Mucosa of stomach (tissue), 1 donor: Measurements from ENCODE around the gene GPATCH8.

Experiments used
- H3K27me3 ChIP-seq: one replicate; pipeline ENCODE4 v1.7.0; 2013; ENCODE audit warnings: mild to moderate bottlenecking, low read length; ENCODE audit not compliant: control insufficient read depth, insufficient read depth
- H3K36me3 ChIP-seq: one replicate; pipeline ENCODE4 v1.7.0; 2013; ENCODE audit warnings: low read length; ENCODE audit not compliant: control insufficient read depth, insufficient read depth
- H3K4me1 ChIP-seq: one replicate; pipeline ENCODE4 v1.7.0; 2013; ENCODE audit warnings: mild to moderate bottlenecking, low read length; ENCODE audit not compliant: control insufficient read depth, insufficient read depth
- H3K4me3 ChIP-seq: one replicate; pipeline ENCODE4 v1.7.0; 2013; ENCODE audit warnings: low read length
- H3K9ac ChIP-seq: one replicate; pipeline ENCODE4 v1.7.0; 2013; ENCODE audit warnings: mild to moderate bottlenecking, low read length, moderate library complexity
- H3K9me3 ChIP-seq: one replicate; pipeline ENCODE4 v1.7.0; 2013; ENCODE audit warnings: mild to moderate bottlenecking, low read length, moderate library complexity; ENCODE audit not compliant: control insufficient read depth
- donor health status: Pancreatic carcinoma.

The GPATCH8 gene

DNA sequence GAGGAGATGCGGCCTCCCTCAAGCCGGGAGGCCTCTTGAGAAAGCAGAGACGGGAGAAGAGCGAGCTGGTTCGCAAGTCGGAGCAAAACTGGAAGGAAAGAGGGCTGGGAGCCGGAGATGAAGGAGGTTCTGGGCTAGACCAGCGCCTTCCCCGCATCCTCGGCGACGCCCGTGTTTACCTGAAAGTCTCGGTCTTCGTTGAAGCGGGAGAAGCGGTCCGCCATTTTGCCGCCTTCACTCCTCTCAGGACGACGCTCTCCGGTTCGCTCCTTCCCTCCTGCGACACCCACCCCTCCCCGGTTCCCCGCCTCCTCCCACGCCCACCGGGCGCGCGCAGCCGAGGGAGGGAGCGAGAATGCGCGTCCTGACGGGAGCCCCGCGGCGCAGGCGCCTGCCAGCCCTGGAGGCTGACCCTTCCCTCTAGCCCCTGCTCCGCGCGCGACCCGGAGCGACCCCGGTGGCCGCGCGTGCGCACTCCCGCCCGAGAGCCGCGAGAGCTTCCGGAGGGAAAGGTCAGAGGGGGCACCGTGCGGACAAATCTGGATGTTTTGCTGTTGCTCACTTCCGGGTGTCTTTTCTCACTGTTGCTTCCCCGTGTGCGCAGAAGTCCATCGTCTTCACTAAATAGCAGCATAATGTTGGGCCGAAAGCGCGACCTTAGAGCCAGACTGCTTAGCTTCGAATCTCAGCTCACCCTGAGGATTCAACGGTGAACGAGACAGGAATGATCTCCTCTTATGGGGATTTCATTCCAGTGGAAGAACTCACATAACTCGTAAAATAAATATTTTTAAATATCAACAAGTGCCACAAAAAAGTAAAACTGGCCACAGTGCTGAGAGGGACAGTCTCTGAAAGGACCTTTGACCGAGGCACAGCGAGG, at the start of gene GPATCH8:
Gene GPATCH8 (minus strand): TSS at position 260 of the 883 bp plus-strand sequence. CDS start 36 bp downstream, at position 224.
- Histone ChIP-seq H3K4me1 (peaks cover 7% of the 10 kb centered on the region), H3K9ac (peak within 1 kb of the TSS; percentile 88), H3K27me3 (peaks cover 4% of the 10 kb centered on the region), H3K36me3 (no peaks in the 10 kb centered on the region), H3K4me3 (peak within 1 kb of the TSS; percentile 52), H3K9me3 (no peaks in the 10 kb centered on the region)

DNA sequence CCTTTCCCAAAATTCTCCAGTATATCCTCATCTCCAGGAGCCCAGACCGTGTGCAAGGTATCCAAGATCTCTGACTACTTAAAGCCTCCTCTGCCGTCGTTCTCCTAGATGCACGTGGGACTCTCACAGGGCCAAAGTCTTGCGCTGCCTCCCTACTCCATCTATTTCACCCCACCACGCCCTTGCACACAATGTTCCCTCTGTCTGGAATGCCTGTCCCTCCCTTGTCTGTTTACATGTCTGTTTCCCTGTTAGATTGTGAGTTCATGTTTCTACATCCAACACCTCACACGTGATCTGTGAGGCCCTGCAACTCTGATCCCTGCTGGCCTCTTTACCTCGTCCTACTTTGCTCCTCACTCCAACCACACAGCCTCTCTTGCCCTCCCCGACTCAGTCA, 49.2 kb upstream of the GPATCH8 start:
- Histone ChIP-seq H3K9ac (no peak overlapping the region), H3K4me1 (peaks cover 17% of the 10 kb centered on the region), H3K36me3 (no peaks in the 10 kb centered on the region), H3K9me3 (no peaks in the 10 kb centered on the region), H3K27me3 (peaks cover 23% of the 10 kb centered on the region), H3K4me3 (no peak overlapping the region)

DNA sequence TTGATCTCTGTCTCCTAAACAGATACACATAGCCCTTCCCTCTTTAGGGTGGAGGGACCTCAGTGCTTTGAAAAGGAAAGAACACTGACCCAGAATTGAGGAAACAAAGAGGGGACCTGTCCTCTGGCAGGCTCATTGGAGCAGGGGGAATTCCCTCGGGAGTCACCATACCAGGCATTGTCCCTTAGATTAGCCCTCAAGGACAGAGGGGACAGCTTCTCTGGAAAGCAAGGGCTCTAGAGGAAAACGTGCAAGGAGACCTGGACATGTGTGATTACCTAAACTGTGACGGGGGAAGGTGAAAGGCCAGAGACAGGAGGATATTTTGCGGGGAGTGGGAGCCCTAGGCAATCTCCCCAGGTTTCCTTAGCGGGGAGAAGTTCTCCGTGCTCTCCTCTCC, 46.5 kb upstream of the GPATCH8 start:
- Histone ChIP-seq H3K4me1 (peaks cover 8% of the 10 kb centered on the region), H3K36me3 (no peaks in the 10 kb centered on the region), H3K9ac (no peak overlapping the region), H3K27me3 (peaks cover 13% of the 10 kb centered on the region), H3K9me3 (no peaks in the 10 kb centered on the region), H3K4me3 (no peak overlapping the region)

- Histone ChIP-seq H3K9me3 (no peaks in the 10 kb centered on the region), H3K27me3 (peaks cover 13% of the 10 kb centered on the region)
Measured at GRCh38 chr17:44548376-44549230, 45.4 kb upstream of the GPATCH8 start.

GRCh38 chr17:44547625-44548267, 44.5 kb upstream of the GPATCH8 start:
- Histone ChIP-seq H3K4me3 (no peak overlapping the region), H3K4me1 (peaks cover 8% of the 10 kb centered on the region), H3K36me3 (no peaks in the 10 kb centered on the region), H3K27me3 (peaks cover 13% of the 10 kb centered on the region), H3K9ac (no peak overlapping the region), H3K9me3 (no peaks in the 10 kb centered on the region)

More at GRCh38 chr17:44548376-44549230, 45.4 kb upstream of the GPATCH8 start:
- Histone ChIP-seq H3K36me3 (no peaks in the 10 kb centered on the region), H3K4me3 (no peak overlapping the region), H3K4me1 (peaks cover 8% of the 10 kb centered on the region), H3K9ac (no peak overlapping the region)

GRCh38 chr17:44546671-44547606, 43.7 kb upstream of the GPATCH8 start:
- H3K36me3 ChIP-seq, result no peaks in the 10 kb centered on the region
- H3K9me3 ChIP-seq, result no peaks in the 10 kb centered on the region
- peaks cover 15% of the 10 kb centered on the region for H3K27me3 ChIP-seq
- peaks cover under 1% of the 10 kb centered on the region for H3K4me1 ChIP-seq
- H3K9ac ChIP-seq, result no peak overlapping the region
- no peak overlapping the region for H3K4me3 ChIP-seq

DNA sequence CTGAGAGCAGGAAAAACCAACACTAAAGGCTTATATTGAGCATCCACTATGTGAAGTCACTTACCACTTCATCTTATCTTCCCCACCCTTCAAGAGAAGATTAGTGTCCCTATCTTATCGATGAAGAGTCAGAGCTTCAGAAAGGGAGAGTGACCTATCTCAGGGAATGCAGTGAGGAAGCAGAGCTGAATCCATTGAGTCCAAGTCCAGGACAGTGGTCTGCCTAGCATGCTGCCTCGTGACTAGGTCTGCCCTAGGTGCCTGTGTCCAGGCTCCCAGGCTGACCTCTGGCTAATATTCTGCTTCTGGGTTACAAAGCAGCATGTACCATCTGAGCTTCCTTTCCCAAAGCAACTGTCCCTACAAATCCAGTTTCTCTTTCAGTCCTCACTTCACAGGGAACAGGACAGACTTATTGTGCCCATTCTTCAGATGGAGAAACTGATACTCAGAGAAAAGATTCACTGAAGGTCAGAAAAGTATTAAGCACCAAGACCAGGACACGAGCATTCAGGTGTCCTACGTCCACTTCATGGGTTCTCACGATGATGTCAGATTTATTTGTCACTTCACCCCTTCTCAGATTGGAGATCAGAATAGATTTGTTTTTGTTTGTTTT, 40.8 kb upstream of the GPATCH8 start:
- H3K36me3 ChIP-seq, result no peaks in the 10 kb centered on the region
- no peaks in the 10 kb centered on the region for H3K9me3 ChIP-seq
- H3K9ac ChIP-seq, result no peak overlapping the region
- H3K4me1 ChIP-seq, result no peaks in the 10 kb centered on the region
- H3K27me3 ChIP-seq, result peaks cover 24% of the 10 kb centered on the region
- no peak overlapping the region for H3K4me3 ChIP-seq

DNA sequence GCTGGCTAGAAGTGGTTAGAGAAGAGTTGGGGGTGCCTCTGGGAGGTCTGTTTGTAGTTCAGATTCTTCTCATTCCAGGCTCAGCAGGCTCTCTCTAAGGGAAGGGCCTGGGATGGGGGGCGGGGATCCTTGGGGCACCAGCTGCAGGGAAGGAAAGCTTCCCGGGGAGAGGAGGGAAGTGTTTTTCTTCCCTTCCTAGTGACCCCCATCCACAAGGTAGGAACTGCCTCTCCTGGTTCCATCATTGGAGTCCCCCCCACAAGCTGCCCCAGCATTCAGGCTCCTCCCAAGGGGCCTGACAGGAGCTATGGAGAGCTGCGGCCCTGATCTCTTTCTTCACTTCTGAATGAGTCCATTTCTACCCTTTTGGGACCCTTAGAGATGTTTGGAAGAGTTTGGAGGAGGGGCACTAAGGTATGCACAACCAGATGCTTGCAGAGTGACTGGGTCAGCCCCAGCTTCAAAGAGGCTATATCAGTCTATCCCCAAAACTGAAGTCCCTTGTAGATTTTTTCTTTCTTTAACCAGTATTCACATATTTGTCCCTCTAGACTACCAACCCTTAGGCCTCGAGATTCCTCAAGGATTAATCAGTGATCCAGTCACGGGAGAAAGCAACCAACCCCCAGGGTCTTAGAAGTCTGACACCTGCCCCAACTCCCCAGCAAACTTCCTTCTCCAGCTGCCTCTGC, 40.2 kb upstream of the GPATCH8 start:
- Histone ChIP-seq H3K27me3 (peaks cover 25% of the 10 kb centered on the region), H3K9ac (no peak overlapping the region), H3K4me1 (no peaks in the 10 kb centered on the region), H3K4me3 (no peak overlapping the region), H3K36me3 (no peaks in the 10 kb centered on the region), H3K9me3 (no peaks in the 10 kb centered on the region)

GRCh38 chr17:44541884-44542581, 38.8 kb upstream of the GPATCH8 start:
- H3K4me1 ChIP-seq, result no peaks in the 10 kb centered on the region
- H3K27me3 ChIP-seq, result peaks cover 25% of the 10 kb centered on the region
- H3K4me3 ChIP-seq, result no peak overlapping the region
- no peaks in the 10 kb centered on the region for H3K9me3 ChIP-seq
- no peak overlapping the region for H3K9ac ChIP-seq
- H3K36me3 ChIP-seq, result no peaks in the 10 kb centered on the region
